ENCODE results near the gene S100A10. TPM values are rescaled to one million over a fixed set of nuclear protein-coding genes. Genes with fewer than 3 reads are reported as not detected.
A peak's percentile ranks its signal among the peaks of the same experiment; 100 is the strongest.

Gene S100A10
- total RNA-seq, 2 donors from 2014 or later = 313 to 335 TPM

GRCh38 chr1:151992303-151993083 lies 1.2 kb downstream of the S100A10 start:
- intact Hi-C loops (cut with DNase I) = loop anchor here in 1 of 2 donors (2.0 kb wide), 1 partner anchor 48 kb away; no protein-coding TSS in a partner anchor
- ATAC-seq = peak; percentile 45 to 77
- DNase-seq = peak; percentile 91

DNA sequence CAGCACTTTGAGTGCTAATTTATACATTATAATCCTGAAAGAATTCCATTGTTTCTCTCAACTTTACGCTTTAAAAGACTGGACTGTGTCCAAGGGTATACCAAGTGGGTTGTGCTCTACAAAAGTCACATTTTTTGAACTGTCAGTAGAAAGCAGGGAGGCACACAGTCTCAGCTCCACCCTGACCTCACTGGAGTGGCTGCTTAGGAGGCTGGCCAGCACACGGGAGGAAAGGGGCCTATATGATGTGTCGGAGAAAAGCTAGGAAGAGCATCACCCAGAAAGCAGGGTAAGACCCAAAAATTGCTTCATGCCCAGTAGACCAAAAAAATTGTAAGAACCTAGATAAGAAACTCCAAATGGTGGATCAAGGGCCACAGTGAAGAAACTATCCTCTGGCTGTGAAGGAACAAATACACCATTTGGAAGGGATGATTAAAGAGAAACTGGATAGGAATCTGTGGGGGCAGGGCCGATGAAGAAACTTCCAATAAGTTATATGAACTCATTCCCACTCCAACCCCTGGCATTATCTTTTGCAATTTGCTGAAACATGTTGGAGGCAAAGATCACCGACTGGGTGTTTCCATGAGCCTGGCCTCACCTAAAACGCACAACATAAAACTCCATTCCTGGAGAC lies 1.9 kb downstream of the S100A10 start:
- intact Hi-C loops (cut with DNase I) = loop anchor here in 1 of 2 donors (2.0 kb wide), 1 partner anchor 47 kb away; no protein-coding TSS in a partner anchor
- DNase-seq = no peak
- no peak for ATAC-seq

- no peak for ATAC-seq
- intact Hi-C loops (cut with DNase I) = no loop called here
- DNase-seq = no peak
Observed at GRCh38 chr1:151990856-151991198, 2.8 kb downstream of the S100A10 start.

- DNase-seq (no peak), ATAC-seq (no peak)
- intact Hi-C loops (cut with DNase I) = no loop called here
Observed at GRCh38 chr1:151990058-151990855, 3.4 kb downstream of the S100A10 start.

- intact Hi-C loops (cut with DNase I) = no loop called here
- DNase-seq = peak; percentile 84
- ATAC-seq = peak; percentile 48 to 58
Observed at GRCh38 chr1:151989211-151989862, 4.3 kb downstream of the S100A10 start.

- DNase-seq (no peak), ATAC-seq (peak in 1 of 2 donors; percentile 41)
- intact Hi-C loops (cut with DNase I) = no loop called here
Observed at GRCh38 chr1:151988405-151988923, 5.2 kb downstream of the S100A10 start.

DNA sequence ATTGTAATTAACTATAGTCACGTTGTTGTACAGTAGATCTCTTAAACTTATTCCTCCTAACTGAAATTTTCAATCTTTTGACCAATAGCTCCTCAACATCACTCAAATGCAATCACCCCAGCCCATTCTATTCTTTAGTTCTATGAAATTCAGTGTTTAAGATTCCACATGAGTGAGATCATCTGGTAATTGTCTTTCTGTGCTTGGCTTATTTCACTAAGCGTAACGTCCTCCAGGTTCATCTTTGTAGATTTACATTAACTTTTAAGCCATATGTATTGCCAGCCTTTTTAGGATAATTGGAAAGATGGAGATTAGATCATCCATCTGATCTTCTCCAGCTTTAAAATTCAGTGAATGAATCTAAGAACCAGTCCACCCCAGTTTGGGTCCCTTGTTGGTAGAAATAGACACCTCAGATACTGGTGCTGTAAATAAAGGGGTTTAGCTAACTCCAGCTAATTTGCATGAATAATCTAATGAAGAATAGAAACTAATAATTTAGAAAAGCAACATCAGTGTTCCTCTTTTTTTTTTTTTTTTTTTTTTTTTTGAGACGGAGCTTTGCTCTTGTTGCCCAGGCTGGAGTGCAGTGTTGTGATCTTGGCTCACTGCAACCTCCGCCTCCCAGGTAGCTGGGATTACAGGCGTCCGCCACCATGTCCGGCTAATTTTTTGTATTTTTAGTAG lies 7.0 kb downstream of the S100A10 start:
- ATAC-seq (no peak), DNase-seq (no peak)
- intact Hi-C loops (cut with DNase I) = no loop called here

DNA sequence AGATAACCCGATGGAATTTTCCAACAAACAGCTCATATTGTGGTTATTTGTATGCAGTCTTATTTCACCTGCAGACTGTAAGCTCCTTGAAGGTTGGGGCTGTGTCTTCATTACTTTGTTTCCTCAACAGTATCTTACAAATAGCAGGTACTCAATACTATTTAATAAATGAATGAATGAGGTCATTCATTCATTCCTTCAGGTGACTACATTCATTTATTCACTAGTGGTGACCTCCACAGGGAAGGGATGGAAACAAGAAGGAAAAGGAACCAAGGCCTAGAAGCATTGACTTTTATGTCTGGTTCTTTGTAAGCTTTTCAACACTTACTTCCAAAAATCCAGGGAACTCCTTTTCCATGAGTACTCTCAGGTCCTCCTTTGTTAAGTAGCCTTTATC lies 7.9 kb downstream of the S100A10 start:
- no peak for ATAC-seq
- DNase-seq = no peak
- intact Hi-C loops (cut with DNase I) = no loop called here

GRCh38 chr1:151985270-151985669 lies 8.4 kb downstream of the S100A10 start:
- intact Hi-C loops (cut with DNase I) = no loop called here
- ATAC-seq (no peak), DNase-seq (no peak)

DNA sequence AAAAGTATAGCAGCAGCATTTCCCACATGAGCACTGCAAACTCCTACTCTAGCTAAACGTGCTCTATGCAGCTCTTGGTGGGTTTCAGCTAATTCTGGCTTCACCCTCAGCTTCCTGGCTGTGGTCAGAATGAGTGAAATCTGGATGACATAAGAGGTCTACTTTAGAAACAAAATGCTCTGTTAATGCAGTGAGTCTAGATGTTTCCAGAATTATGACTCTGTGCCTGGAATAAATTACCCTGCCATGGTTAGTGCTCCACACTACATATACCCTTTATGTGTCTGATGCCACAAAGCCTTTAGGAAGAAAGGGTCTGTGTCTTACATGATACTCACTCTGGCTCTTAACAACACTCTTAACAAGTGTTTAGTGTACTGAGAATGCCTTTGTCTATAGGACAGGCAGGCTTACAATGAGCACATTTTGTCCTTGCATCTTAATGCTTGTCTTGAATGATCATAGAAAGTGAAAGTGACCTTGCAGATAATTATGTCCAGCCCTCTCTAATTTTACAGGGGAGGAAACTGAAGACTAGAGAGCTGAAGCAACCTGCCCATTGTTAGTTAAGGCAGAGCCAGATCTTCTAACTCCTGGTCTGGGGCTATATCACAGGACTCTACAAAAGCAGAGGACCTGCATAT lies 9.2 kb downstream of the S100A10 start:
- no peak for DNase-seq
- intact Hi-C loops (cut with DNase I) = no loop called here
- no peak for ATAC-seq

- DNase-seq (no peak), ATAC-seq (no peak)
- intact Hi-C loops (cut with DNase I) = no loop called here
Observed at GRCh38 chr1:151982300-151983005, 11.2 kb downstream of the S100A10 start.

DNA sequence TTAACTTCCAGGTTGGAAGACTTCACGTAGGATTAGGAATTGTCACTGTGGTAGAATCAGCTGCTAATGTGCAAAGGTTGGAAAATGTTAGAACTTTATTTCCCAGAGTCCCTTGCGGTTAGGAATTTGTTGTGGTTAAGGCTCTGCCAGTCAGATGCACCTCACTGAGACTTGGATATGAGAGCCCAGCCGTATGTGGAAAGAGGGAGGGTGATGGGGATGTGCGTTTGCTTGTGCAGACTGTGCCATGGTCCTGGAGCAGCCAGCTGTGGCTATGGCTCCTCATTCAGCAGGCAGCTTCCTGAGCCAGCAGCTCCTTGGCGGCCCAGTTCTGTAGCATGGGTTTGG lies 12.5 kb downstream of the S100A10 start:
- ATAC-seq = peak in 1 of 2 donors; percentile 2
- intact Hi-C loops (cut with DNase I) = no loop called here

DNA sequence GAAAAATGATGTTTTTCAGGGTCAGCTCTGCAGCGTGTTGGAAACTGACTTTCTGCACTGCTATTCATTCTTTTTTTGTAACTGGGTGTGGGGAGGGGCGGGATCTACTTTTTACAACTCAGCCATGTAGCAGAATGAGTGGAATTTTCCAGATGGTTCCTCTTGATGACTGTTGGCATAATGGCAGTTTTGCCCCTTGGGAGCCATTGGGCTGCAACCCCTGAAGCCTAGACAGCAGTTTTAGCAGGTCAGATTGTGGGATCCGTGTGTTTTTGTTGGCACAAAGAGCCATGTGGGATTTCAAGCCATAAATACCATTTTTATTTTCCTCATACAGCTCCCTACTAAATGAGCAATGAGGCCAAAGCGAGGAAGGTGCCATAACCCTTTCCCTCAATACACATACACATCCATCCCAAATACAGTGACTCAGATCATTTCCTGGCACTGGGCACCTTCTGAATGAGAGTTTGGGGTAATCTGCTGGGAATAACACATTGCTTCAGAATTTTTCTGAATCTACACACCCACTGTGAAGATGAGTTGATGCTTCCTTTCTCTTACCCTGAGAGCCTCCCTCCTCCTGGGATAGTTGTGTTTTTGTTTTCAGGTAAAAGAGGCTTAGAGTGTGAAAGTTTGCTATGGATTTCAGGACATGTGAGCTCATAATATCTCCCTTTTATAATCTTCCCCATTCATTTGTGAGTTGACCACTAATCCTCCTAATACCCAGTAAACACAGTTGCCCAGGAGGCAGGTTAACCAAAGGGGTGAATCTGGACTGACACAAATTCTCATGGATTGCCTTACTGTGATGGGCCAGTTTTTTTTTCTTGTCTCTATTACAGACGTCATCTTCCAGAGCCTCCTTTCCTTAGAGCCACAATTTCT lies 13.1 kb downstream of the S100A10 start:
- ATAC-seq (peak; percentile 82 to 88), DNase-seq (peak; percentile 56)
- intact Hi-C loops (cut with DNase I) = no loop called here

More for the DNA sequence above, 12.5 kb downstream of the S100A10 start:
- DNase-seq = no peak

- no peak for ATAC-seq
- DNase-seq = no peak
- intact Hi-C loops (cut with DNase I) = no loop called here
Observed at GRCh38 chr1:151978922-151979321, 14.7 kb downstream of the S100A10 start.

DNA sequence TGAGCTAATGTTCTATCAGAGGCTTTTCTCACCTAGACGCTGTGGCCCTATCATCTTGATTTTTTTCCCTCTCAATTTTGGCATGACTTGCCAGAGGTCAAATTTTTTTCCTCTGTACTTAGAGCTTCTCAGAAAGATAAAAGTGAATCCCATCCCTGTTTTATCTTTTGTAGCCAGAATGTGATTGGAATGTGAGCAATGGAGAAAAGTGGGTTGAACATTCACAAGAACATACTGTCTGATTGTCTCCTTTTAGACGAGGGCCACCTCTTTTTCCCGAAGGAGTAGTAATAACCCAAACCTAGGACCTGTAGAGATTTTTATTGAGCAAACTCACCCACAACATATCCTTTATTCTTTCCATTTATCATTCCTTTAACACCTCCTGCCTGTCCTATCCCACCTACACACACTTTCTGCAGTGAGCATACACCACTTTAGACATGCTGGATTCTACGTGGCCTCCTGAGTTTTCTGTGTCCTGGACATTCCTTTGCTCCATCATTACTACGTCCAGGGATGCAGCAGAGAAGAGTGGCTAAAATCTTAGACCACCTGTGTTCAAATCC lies 15.9 kb downstream of the S100A10 start:
- intact Hi-C loops (cut with DNase I) = no loop called here
- ATAC-seq = no peak
- no peak for DNase-seq

- ATAC-seq (peak in 1 of 2 donors; percentile 8), DNase-seq (no peak)
- intact Hi-C loops (cut with DNase I) = no loop called here
Observed at GRCh38 chr1:151976858-151977257, 16.8 kb downstream of the S100A10 start.

Data from left cardiac atrium (tissue), 4 donors.